Measurements from ENCODE around the gene TBC1D2B. TPM values are rescaled to one million over a fixed set of nuclear protein-coding genes. Genes with fewer than 3 reads are reported as not detected.

Gene TBC1D2B
- total RNA-seq, 1 donor from 2014 or later, result 69.3 TPM

GRCh38 chr15:78097667-78098066, 20.2 kb upstream of the TBC1D2B start:
- no peak overlapping the region for H3K27ac Mint-ChIP-seq (ENCODE audit: unreplicated experiment)
- H3K9me3 Mint-ChIP-seq (ENCODE audit: unreplicated experiment), result no peaks in the 10 kb centered on the region
- H3K4me3 Mint-ChIP-seq (ENCODE audit: unreplicated experiment), result no peak overlapping the region
- peaks cover 6% of the 10 kb centered on the region for H3K27me3 Mint-ChIP-seq (ENCODE audit: unreplicated experiment)
- TF ChIP-seq, protein P1, sequence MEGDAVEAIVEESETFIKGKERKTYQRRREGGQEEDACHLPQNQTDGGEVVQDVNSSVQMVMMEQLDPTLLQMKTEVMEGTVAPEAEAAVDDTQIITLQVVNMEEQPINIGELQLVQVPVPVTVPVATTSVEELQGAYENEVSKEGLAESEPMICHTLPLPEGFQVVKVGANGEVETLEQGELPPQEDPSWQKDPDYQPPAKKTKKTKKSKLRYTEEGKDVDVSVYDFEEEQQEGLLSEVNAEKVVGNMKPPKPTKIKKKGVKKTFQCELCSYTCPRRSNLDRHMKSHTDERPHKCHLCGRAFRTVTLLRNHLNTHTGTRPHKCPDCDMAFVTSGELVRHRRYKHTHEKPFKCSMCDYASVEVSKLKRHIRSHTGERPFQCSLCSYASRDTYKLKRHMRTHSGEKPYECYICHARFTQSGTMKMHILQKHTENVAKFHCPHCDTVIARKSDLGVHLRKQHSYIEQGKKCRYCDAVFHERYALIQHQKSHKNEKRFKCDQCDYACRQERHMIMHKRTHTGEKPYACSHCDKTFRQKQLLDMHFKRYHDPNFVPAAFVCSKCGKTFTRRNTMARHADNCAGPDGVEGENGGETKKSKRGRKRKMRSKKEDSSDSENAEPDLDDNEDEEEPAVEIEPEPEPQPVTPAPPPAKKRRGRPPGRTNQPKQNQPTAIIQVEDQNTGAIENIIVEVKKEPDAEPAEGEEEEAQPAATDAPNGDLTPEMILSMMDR (IDR thresholded peaks at IDR 0.05), result no peak
- H3K36me3 Mint-ChIP-seq (ENCODE audit: unreplicated experiment), result no peaks in the 10 kb centered on the region
- peaks cover 5% of the 10 kb centered on the region for H3K4me1 Mint-ChIP-seq (ENCODE audit: unreplicated experiment)
- DNase-seq (ENCODE audit: extremely low spot score, unreplicated experiment), result no peak

DNA sequence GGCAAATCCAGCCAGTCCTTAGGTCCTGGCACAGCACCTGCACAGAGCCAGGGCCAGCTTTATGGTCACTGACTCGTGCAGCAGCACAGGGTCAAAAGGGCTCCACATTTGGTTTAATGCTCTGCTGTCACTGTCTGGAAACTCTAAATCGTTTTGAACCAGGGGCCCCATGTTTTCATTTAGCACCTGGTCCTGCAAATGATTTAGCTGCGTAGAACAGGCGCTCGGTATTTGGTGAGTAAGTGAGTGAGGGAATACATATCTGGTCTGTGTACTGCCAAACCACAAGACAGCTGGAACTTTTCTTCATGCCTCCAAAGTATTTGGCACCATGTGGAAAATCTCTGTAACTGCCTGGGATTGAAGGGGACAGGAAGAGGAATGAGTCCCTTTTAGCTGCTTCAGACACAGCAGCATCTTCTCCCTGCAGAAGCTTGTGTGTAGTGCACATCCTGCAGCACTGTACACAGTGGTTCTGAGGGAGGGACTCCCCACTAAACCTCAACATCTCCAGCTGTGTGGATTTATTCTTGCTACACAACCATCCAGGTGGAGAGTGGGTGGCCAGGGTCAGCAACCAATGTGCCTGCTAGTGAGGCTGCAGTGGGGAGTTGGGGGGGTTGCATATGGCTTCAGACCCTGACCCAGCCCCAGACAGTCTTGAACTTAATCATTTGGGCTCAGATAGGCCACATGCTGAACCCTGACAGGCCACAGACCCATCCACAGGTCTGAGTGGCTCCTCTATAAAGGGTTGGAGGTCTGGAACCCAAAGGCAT, 15.9 kb upstream of the TBC1D2B start:
- H3K4me1 Mint-ChIP-seq (ENCODE audit: unreplicated experiment), result peaks cover 8% of the 10 kb centered on the region

GRCh38 chr15:78092261-78093041, 14.9 kb upstream of the TBC1D2B start, which contains the start of gene SH2D7:
Gene SH2D7 (plus strand): TSS chr15:78092561. CDS start chr15:78092585, 24 bp downstream.
- no peaks in the 10 kb centered on the region for H3K9me3 Mint-ChIP-seq (ENCODE audit: unreplicated experiment)
- H3K27me3 Mint-ChIP-seq (ENCODE audit: unreplicated experiment), result peaks cover 6% of the 10 kb centered on the region
- H3K36me3 Mint-ChIP-seq (ENCODE audit: unreplicated experiment), result no peaks in the 10 kb centered on the region
- TF ChIP-seq, protein P1 (IDR thresholded peaks at IDR 0.05), result no peak
- peaks cover 8% of the 10 kb centered on the region for H3K4me1 Mint-ChIP-seq (ENCODE audit: unreplicated experiment)
- H3K27ac Mint-ChIP-seq (ENCODE audit: unreplicated experiment), result no peak within 1 kb of the TSS
- no peak for DNase-seq (ENCODE audit: extremely low spot score, unreplicated experiment)
- H3K4me3 Mint-ChIP-seq (ENCODE audit: unreplicated experiment), result no peak within 1 kb of the TSS

More for the DNA sequence above, 15.9 kb upstream of the TBC1D2B start:
- Mint-ChIP-seq H3K27me3 (ENCODE audit: unreplicated experiment) (peaks cover 6% of the 10 kb centered on the region), H3K9me3 (ENCODE audit: unreplicated experiment) (no peaks in the 10 kb centered on the region), H3K36me3 (ENCODE audit: unreplicated experiment) (no peaks in the 10 kb centered on the region), H3K4me3 (ENCODE audit: unreplicated experiment) (no peak overlapping the region), H3K27ac (ENCODE audit: unreplicated experiment) (no peak overlapping the region)
- no peak for DNase-seq (ENCODE audit: extremely low spot score, unreplicated experiment)
- TF ChIP-seq, protein P1 (IDR thresholded peaks at IDR 0.05), result no peak

DNA sequence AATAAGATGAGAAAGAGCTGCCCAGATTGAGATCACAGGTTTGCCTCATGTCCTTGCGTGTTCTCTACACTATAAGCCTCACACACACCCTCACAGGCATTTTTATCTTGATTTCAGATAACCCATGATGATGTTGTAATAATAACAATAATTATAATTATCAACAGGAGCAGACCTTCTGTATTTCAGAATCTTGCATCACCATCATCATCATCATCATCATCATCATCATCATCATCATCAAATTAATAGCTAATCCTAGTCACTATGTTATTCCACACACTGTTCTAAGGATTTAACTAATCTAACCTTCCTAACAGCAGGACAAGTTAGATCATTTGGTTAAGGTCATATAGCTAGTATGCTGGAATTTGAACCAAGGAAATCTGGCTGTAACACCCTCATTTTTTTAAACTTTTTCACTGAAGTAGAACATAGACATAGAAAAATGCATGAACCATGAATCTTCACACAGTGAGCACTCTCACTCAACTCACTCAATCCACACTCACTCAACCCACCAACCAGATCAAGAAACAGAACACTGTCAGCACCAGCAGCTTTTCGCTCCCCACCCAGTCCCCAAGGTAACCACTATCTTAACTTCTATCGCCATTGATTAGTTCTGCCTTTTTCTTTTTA, 13.0 kb upstream of the TBC1D2B start:
- TF ChIP-seq, protein P1 (IDR thresholded peaks at IDR 0.05), result no peak
- H3K4me3 Mint-ChIP-seq (ENCODE audit: unreplicated experiment), result no peak overlapping the region
- H3K27me3 Mint-ChIP-seq (ENCODE audit: unreplicated experiment), result peaks cover 6% of the 10 kb centered on the region
- DNase-seq (ENCODE audit: extremely low spot score, unreplicated experiment), result no peak
- H3K9me3 Mint-ChIP-seq (ENCODE audit: unreplicated experiment), result no peaks in the 10 kb centered on the region
- no peak overlapping the region for H3K27ac Mint-ChIP-seq (ENCODE audit: unreplicated experiment)
- peaks cover 11% of the 10 kb centered on the region for H3K4me1 Mint-ChIP-seq (ENCODE audit: unreplicated experiment)
- no peaks in the 10 kb centered on the region for H3K36me3 Mint-ChIP-seq (ENCODE audit: unreplicated experiment)

DNA sequence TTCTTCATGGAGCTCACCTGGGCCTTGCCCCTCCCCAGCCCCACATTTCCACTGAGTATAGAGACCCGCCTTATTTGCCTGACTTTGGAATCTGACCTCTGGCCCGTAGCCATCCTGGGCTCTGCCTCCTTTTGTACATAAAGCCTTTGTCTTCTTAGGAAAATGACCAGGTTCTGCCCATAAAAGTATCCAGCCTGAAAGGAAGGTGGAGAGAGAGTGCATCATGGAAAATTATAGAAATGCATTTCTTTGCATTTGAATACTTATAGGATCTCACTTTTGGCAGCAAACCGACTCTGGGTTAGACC, 11.2 kb upstream of the TBC1D2B start:
- no peak overlapping the region for H3K27ac Mint-ChIP-seq (ENCODE audit: unreplicated experiment)
- no peaks in the 10 kb centered on the region for H3K27me3 Mint-ChIP-seq (ENCODE audit: unreplicated experiment)
- H3K4me3 Mint-ChIP-seq (ENCODE audit: unreplicated experiment), result no peak overlapping the region
- peaks cover 16% of the 10 kb centered on the region for H3K4me1 Mint-ChIP-seq (ENCODE audit: unreplicated experiment)
- H3K9me3 Mint-ChIP-seq (ENCODE audit: unreplicated experiment), result no peaks in the 10 kb centered on the region
- DNase-seq (ENCODE audit: extremely low spot score, unreplicated experiment), result no peak
- TF ChIP-seq, protein P1 (IDR thresholded peaks at IDR 0.05), result no peak
- no peaks in the 10 kb centered on the region for H3K36me3 Mint-ChIP-seq (ENCODE audit: unreplicated experiment)
